Measurements from ENCODE around the gene CYP27B1. TPM values are rescaled to one million over a fixed set of nuclear protein-coding genes. Genes with fewer than 3 reads are reported as not detected.

CYP27B1 gene
- total and polyA plus RNA-seq, 5 donors from 2014 or later = 0.14 to 0.26 TPM; not detected in 3

DNA sequence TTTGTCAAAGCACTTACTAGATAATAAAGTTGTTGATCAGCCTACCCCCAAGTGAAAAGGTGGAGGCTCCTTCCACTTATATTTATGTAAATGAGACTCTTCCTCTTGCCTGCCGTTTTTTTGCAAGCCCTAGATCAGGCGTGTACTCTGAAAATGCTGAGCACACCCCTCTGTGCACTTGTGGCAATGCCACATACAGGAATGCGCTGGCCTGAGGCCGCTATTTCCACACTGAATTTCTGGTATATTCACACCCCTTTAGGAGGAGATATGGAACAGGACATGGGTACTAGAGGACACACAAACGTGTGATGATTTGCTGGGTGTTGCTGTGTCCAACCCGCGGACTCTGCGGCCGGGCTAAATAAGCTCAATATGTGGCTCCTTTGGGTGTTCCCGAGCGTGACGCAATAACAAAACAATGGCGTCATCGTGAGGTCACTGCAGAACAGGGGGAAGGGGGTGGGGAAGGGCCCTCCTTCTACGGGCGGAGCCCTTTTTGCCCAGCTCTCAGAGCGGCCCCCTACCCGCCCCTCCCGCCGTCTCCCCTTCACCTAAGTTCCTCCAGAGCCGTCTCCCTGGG, 22.6 kb downstream of the CYP27B1 start:
- Histone ChIP-seq H3K27ac (ENCODE audit: insufficient read depth, low read length, poor library complexity, severe bottlenecking) (peak overlapping the region; percentile 93), H3K4me1 (ENCODE audit: control insufficient read depth, insufficient read depth, low read length, poor library complexity, severe bottlenecking) (peaks cover 59% of the 10 kb centered on the region), H3K27me3 (ENCODE audit: control insufficient read depth, insufficient read depth, low read length) (no peaks in the 10 kb centered on the region), H3K9me3 (ENCODE audit: control insufficient read depth in 2 of 2, low read length in 2 of 2) (no peaks in the 10 kb centered on the region), H3K36me3 (ENCODE audit: control insufficient read depth, insufficient read depth, low read length) (peaks cover 21% of the 10 kb centered on the region), H3K4me3 (ENCODE audit: low read depth, low read length) (peak overlapping the region; percentile 84)
- Mint-ChIP-seq H3K4me3 (peak overlapping the region; percentile 86 to 93 (median 92)), H3K36me3 (peaks cover 14% of the 10 kb centered on the region), H3K27ac (peak overlapping the region; percentile 89 to 97 (median 97)), H3K9me3 (peaks cover 0 to 2% (median 0%) of the 10 kb centered on the region in 7 donors), H3K27me3 (no peaks in the 10 kb centered on the region), H3K4me1 (peaks cover 0 to 66% (median 36%) of the 10 kb centered on the region in 4 donors)
- peak; percentile 3 to 13 for ATAC-seq (ENCODE audit: low read depth in 2 of 2)
- DNase-seq = peak in 2 of 3 donors; percentile 37 to 64

DNA sequence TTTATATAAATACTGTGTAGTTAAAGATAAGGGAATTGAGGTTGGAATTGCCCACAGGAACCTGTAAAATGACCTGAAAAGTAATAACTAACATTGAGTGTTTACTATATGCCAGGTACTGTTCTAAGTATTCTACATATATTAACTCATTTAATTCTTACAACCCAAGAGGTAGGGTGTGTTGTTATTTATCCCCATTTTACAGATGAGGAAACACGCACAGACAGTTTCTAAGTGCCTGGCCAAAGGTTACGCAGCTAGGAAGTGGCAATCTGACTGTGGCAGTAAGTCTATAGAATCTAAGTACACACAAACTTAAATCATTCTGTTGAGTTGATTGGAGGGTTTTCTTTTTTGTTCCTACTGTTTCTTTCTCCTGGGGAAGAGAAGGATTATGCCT, 23.1 kb downstream of the CYP27B1 start:
- DNase-seq (no peak), ATAC-seq (ENCODE audit: low read depth in 2 of 2) (no peak)
- Histone ChIP-seq H3K27me3 (ENCODE audit: control insufficient read depth, insufficient read depth, low read length) (no peaks in the 10 kb centered on the region), H3K4me1 (ENCODE audit: control insufficient read depth, insufficient read depth, low read length, poor library complexity, severe bottlenecking) (peaks cover 64% of the 10 kb centered on the region), H3K9me3 (ENCODE audit: control insufficient read depth in 2 of 2, low read length in 2 of 2) (no peaks in the 10 kb centered on the region), H3K27ac (ENCODE audit: insufficient read depth, low read length, poor library complexity, severe bottlenecking) (peak overlapping the region; percentile 93), H3K4me3 (ENCODE audit: low read depth, low read length) (peak overlapping the region; percentile 84), H3K36me3 (ENCODE audit: control insufficient read depth, insufficient read depth, low read length) (peaks cover 15% of the 10 kb centered on the region)
- Mint-ChIP-seq H3K4me3 (peak overlapping the region; percentile 86 to 93 (median 92)), H3K9me3 (peaks cover 0 to 2% (median 0%) of the 10 kb centered on the region in 7 donors), H3K36me3 (peaks cover 14% of the 10 kb centered on the region), H3K27ac (peak overlapping the region in 2 of 3 donors; percentile 97), H3K4me1 (peaks cover 0 to 67% (median 38%) of the 10 kb centered on the region in 4 donors), H3K27me3 (no peaks in the 10 kb centered on the region)

DNA sequence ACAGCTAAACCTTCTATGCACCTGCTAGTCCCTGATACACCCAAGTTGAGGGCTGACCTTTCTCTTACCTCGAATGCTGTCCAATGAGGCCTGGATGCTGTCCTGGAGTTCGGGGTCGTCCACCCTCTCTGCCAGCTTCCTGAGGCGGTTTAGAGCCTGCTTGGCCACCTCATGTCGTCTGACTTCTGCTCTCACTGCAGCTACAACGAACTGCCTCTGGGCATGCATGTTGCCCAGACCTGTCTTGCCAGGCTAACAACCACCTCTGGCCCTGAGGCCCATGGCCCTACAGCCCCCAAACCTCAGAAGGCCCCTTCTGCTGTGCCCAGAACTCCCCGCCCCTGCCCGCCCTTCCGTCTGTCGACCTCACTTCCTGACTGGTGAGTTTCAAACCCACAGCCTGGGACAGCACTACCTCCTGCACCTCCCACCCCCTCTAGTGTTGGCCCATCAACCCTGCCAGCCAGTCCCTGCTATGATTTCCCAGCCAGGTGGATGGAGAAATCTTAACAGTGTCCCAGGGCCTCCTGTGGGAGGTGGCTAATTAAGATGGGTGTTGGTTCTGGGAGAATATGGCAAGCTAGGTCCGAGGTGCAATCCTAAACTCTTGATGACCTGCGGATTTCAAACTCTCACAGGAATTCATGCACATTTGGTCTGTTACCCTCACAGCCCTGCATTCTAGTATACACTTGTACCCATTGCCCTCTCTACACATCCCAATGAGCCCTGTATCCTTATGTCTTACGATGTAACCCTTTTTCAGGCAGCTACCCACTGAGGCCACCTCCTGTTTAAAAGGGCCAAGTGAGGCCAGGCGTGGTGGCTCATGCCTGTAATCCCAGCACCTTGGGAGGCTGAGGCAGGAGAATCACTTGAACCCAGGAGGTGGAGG, 24.8 kb downstream of the CYP27B1 start:
- peaks cover 8% of the 10 kb centered on the region for H3K36me3 ChIP-seq (ENCODE audit: control insufficient read depth, insufficient read depth, low read length)
- peaks cover 8% of the 10 kb centered on the region for H3K36me3 Mint-ChIP-seq
- peaks cover 0 to 2% (median 0%) of the 10 kb centered on the region in 7 donors for H3K9me3 Mint-ChIP-seq
- peaks cover 0 to 69% (median 37%) of the 10 kb centered on the region in 4 donors for H3K4me1 Mint-ChIP-seq
- ATAC-seq (ENCODE audit: low read depth in 2 of 2) = peak; percentile 64
- no peaks in the 10 kb centered on the region for H3K27me3 Mint-ChIP-seq
- H3K27ac ChIP-seq (ENCODE audit: insufficient read depth, low read length, poor library complexity, severe bottlenecking) = peak overlapping the region; percentile 88
- peak overlapping the region; percentile 84 to 91 (median 89) for H3K4me3 Mint-ChIP-seq
- no peaks in the 10 kb centered on the region for H3K27me3 ChIP-seq (ENCODE audit: control insufficient read depth, insufficient read depth, low read length)
- peak; percentile 72 to 92 (median 81) for DNase-seq
- H3K9me3 ChIP-seq (ENCODE audit: control insufficient read depth in 2 of 2, low read length in 2 of 2) = no peaks in the 10 kb centered on the region
- peak overlapping the region; percentile 86 to 97 (median 90) for H3K27ac Mint-ChIP-seq
- H3K4me1 ChIP-seq (ENCODE audit: control insufficient read depth, insufficient read depth, low read length, poor library complexity, severe bottlenecking) = peaks cover 68% of the 10 kb centered on the region
- peak overlapping the region; percentile 99 for H3K4me3 ChIP-seq (ENCODE audit: low read depth, low read length)

DNA sequence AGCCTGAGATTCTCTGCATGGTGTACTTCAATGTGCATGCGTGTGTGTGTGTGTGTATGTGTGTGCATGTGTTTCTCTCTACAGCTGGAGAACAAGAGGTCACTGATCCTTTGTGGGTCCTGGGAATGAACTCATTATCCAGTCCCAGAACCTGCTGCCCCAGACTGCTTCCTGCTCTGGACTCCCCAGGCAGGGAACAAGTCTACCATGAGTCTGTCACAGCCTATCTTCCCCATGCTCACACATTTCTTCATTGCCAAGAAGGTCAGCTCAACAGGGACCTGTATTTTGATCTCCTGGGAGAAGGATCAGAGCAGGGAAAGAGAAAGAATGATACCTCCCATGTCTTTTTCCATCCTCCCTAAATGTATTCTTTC, 25.5 kb downstream of the CYP27B1 start:
- H3K4me3 ChIP-seq (ENCODE audit: low read depth, low read length) = peak overlapping the region; percentile 99
- H3K4me3 Mint-ChIP-seq = peak overlapping the region; percentile 84 to 91 (median 89)
- H3K4me1 ChIP-seq (ENCODE audit: control insufficient read depth, insufficient read depth, low read length, poor library complexity, severe bottlenecking) = peaks cover 68% of the 10 kb centered on the region
- H3K27me3 Mint-ChIP-seq = no peaks in the 10 kb centered on the region
- ATAC-seq (ENCODE audit: low read depth in 2 of 2) = no peak
- no peaks in the 10 kb centered on the region for H3K27me3 ChIP-seq (ENCODE audit: control insufficient read depth, insufficient read depth, low read length)
- H3K36me3 Mint-ChIP-seq = peaks cover 13% of the 10 kb centered on the region
- H3K9me3 ChIP-seq (ENCODE audit: control insufficient read depth in 2 of 2, low read length in 2 of 2) = no peaks in the 10 kb centered on the region
- H3K27ac ChIP-seq (ENCODE audit: insufficient read depth, low read length, poor library complexity, severe bottlenecking) = peak overlapping the region; percentile 88
- H3K4me1 Mint-ChIP-seq = peaks cover 0 to 71% (median 40%) of the 10 kb centered on the region in 4 donors
- H3K9me3 Mint-ChIP-seq = peaks cover 0 to 2% (median 0%) of the 10 kb centered on the region in 7 donors
- peak overlapping the region; percentile 86 to 97 (median 90) for H3K27ac Mint-ChIP-seq
- DNase-seq = no peak
- peaks cover 12% of the 10 kb centered on the region for H3K36me3 ChIP-seq (ENCODE audit: control insufficient read depth, insufficient read depth, low read length)

DNA sequence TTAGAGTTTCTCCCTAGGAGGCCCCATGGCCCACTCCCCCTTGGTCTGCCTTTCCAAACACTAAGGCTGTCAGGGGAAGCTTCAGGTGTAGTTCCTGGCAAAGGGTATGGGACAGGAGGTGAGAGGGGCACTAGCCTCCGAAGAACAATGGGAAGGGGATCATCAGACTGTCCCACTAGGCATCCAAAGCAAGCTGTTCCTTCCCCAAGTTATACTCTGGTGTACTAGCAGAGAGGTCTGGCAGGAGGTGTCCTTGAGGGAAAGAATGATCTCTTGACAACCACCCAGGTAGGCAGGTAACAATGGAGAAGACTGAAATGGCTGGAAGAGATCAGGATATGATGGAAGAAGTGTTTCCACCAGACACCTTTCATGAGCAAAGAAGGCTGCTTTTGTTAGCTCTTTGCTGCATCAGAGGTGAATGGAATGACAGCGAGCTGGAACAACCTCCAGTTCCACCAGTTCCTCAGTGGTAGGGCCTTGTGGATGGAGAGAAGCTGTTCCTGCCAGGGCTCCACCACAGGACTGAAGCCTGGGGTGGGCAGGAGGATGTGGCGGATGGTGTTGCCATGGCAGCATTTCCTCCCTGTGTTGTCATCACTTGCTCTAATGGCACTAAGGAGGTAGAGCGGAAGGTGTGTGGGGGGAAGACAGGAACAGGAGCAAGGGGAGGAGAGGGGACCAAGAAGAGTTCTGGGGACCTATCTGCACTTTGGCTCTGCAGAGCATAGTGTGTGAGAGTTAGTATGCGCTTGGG, 26.0 kb downstream of the CYP27B1 start:
- Mint-ChIP-seq H3K27ac (peak overlapping the region; percentile 86 to 97 (median 90)), H3K4me3 (peak overlapping the region; percentile 84 to 91 (median 89)), H3K4me1 (peaks cover 0 to 68% (median 39%) of the 10 kb centered on the region in 4 donors), H3K27me3 (no peaks in the 10 kb centered on the region), H3K36me3 (peaks cover 15% of the 10 kb centered on the region), H3K9me3 (peaks cover 0 to 2% (median 0%) of the 10 kb centered on the region in 7 donors)
- no peaks in the 10 kb centered on the region for H3K9me3 ChIP-seq (ENCODE audit: control insufficient read depth in 2 of 2, low read length in 2 of 2)
- H3K27me3 ChIP-seq (ENCODE audit: control insufficient read depth, insufficient read depth, low read length) = no peaks in the 10 kb centered on the region
- H3K36me3 ChIP-seq (ENCODE audit: control insufficient read depth, insufficient read depth, low read length) = peaks cover 12% of the 10 kb centered on the region
- peak overlapping the region; percentile 99 for H3K4me3 ChIP-seq (ENCODE audit: low read depth, low read length)
- DNase-seq (peak; percentile 74 to 94 (median 88)), ATAC-seq (ENCODE audit: low read depth in 2 of 2) (peak; percentile 76 to 79)
- H3K27ac ChIP-seq (ENCODE audit: insufficient read depth, low read length, poor library complexity, severe bottlenecking) = peak overlapping the region; percentile 88
- peaks cover 68% of the 10 kb centered on the region for H3K4me1 ChIP-seq (ENCODE audit: control insufficient read depth, insufficient read depth, low read length, poor library complexity, severe bottlenecking)

DNA sequence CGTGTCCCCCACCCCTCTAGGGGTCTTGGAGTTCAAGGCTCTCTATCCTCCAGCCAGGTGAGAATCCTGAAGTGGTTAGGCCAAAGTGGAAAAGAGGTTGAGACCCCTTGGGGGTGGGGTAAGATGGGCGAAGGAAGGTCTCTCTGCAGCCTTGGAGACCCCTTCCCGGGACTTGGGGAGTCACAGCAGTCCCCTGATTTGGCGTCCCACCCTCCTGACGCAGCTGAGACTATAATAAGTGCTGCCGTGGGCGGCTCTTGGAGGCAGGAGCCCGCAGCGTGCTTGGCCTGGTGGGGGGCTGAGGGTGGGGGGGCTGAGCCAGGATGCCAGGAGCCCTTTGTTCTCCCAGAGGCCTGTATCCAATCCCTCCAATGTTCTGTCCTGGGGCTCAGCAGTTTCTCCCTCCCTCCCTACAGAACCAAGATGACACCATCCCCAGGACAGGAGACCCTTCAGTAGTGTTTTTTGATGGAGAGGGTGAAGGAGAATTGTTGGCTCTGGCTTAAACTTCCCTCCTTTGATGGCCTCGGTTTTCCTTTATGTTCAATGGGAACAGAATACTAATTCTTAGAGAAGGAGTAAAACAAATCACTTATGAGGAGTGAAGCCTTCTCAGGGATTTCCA, 26.9 kb downstream of the CYP27B1 start:
- Mint-ChIP-seq H3K4me3 (peak overlapping the region; percentile 88 to 91 (median 90)), H3K36me3 (peaks cover 16% of the 10 kb centered on the region), H3K9me3 (peaks cover 0 to 2% (median 0%) of the 10 kb centered on the region in 7 donors), H3K27me3 (no peaks in the 10 kb centered on the region), H3K27ac (peak overlapping the region; percentile 52 to 97 (median 90)), H3K4me1 (peaks cover 0 to 61% (median 38%) of the 10 kb centered on the region in 4 donors)
- H3K27ac ChIP-seq (ENCODE audit: insufficient read depth, low read length, poor library complexity, severe bottlenecking) = peak overlapping the region; percentile 88
- H3K27me3 ChIP-seq (ENCODE audit: control insufficient read depth, insufficient read depth, low read length) = no peaks in the 10 kb centered on the region
- peaks cover 60% of the 10 kb centered on the region for H3K4me1 ChIP-seq (ENCODE audit: control insufficient read depth, insufficient read depth, low read length, poor library complexity, severe bottlenecking)
- DNase-seq = no peak
- H3K36me3 ChIP-seq (ENCODE audit: control insufficient read depth, insufficient read depth, low read length) = peaks cover 15% of the 10 kb centered on the region
- peak overlapping the region; percentile 99 for H3K4me3 ChIP-seq (ENCODE audit: low read depth, low read length)
- ATAC-seq (ENCODE audit: low read depth in 2 of 2) = no peak
- H3K9me3 ChIP-seq (ENCODE audit: control insufficient read depth in 2 of 2, low read length in 2 of 2) = no peaks in the 10 kb centered on the region

DNA sequence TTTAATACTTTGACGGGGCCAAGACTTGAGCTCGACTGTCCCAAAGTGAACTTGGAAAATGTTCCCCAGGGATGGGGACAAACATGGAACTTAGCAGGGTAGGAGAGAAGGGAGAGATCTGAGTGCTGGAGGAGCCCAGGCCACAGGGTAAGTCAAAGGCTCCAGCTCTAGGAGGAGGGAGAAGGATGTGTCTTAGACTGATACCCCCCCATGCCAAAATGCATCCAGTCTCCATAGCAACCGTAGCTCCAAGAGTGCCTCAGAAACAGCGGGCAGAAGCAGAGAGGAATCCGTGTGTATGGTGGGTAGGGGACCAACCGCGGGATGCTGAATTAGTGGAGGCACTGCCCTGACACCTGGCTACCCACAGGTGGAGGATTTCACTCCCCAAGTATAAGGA, 27.5 kb downstream of the CYP27B1 start:
- Histone ChIP-seq H3K27me3 (ENCODE audit: control insufficient read depth, insufficient read depth, low read length) (no peaks in the 10 kb centered on the region), H3K27ac (ENCODE audit: insufficient read depth, low read length, poor library complexity, severe bottlenecking) (peak overlapping the region; percentile 88), H3K36me3 (ENCODE audit: control insufficient read depth, insufficient read depth, low read length) (peaks cover 21% of the 10 kb centered on the region), H3K4me1 (ENCODE audit: control insufficient read depth, insufficient read depth, low read length, poor library complexity, severe bottlenecking) (peaks cover 55% of the 10 kb centered on the region), H3K9me3 (ENCODE audit: control insufficient read depth in 2 of 2, low read length in 2 of 2) (no peaks in the 10 kb centered on the region), H3K4me3 (ENCODE audit: low read depth, low read length) (peak overlapping the region; percentile 42)
- Mint-ChIP-seq H3K27me3 (no peaks in the 10 kb centered on the region), H3K9me3 (peaks cover 0 to 2% (median 0%) of the 10 kb centered on the region in 7 donors), H3K4me3 (peak overlapping the region; percentile 58 to 91 (median 82)), H3K4me1 (peaks cover 0 to 61% (median 36%) of the 10 kb centered on the region in 4 donors), H3K27ac (peak overlapping the region; percentile 29 to 78 (median 72)), H3K36me3 (peaks cover 18% of the 10 kb centered on the region)
- no peak for DNase-seq
- ATAC-seq (ENCODE audit: low read depth in 2 of 2) = no peak

Measured in CD4-positive, CD25-positive, alpha-beta regulatory T cell (primary cell).